ENCODE data around the gene HOXC4. TPM values are rescaled to one million over a fixed set of nuclear protein-coding genes. Genes with fewer than 3 reads are reported as not detected.

HOXC4 gene
- total RNA-seq, 2 donors from 2014 or later: 1.00 to 1.1 TPM

DNA sequence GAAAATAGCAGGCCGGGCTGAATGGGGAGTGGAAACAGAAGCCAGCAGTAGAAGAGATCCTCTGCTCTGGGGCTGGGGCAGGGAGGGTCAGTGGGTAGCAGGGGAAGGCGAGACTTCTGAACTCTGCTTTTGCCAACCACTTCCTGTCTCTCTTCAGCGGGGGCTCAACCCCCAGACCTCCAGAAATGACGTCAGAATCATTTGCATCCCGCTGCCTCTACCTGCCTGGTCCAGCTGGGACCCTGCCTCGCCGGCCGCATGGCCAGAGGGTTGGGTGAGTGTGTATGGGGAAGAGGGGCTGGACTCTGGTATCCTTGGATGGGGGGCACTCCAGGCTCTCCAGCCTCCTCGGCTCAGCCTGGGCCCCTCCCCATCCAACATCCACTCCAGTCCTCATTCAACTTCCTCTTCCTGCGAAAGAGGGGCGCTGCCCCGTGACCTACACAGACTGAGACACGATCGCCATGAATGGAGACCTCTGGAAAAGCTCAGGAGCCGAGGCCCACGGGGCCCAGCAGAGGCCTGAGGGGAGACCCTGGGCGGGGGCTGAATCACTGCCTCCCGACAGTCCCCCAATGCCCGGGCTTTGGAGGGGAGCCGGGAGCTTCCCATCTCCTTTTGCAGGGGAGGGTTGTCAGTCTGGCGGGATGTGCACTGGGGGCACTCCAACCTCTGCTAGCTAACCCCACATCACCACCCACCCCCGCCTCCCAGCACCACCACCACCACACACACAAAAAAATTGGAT, 458 bp upstream of the HOXC4 start:
- ATAC-seq (replicated peaks in 1 of 2): peak; percentile 55 to 75
- peak in 1 of 2 donors; percentile 23 for DNase-seq
- H3K4me3 Mint-ChIP-seq: peak overlapping the region; percentile 74
- H3K4me1 Mint-ChIP-seq (ENCODE audit: low read depth): peaks cover 40% of the 10 kb centered on the region
- no peaks in the 10 kb centered on the region for H3K9me3 Mint-ChIP-seq
- H3K27ac Mint-ChIP-seq: no peak overlapping the region
- peaks cover 0 to 2% of the 10 kb centered on the region in 2 donors for H3K36me3 Mint-ChIP-seq (ENCODE audit: insufficient read depth in 2 of 2)
- H3K27me3 Mint-ChIP-seq (ENCODE audit: low read depth): peaks cover 92% of the 10 kb centered on the region

DNA sequence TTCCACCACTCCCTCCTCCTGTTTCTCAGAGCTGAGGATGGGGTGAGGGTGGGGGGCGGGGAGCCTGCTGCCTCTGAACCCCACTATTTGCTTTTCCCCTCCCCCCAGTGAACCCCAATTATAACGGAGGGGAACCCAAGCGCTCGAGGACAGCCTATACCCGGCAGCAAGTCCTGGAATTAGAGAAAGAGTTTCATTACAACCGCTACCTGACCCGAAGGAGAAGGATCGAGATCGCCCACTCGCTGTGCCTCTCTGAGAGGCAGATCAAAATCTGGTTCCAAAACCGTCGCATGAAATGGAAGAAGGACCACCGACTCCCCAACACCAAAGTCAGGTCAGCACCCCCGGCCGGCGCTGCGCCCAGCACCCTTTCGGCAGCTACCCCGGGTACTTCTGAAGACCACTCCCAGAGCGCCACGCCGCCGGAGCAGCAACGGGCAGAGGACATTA, 1.1 kb downstream of the HOXC4 start:
- H3K9me3 Mint-ChIP-seq: no peaks in the 10 kb centered on the region
- peak overlapping the region; percentile 73 to 74 for H3K4me3 Mint-ChIP-seq
- no peak for DNase-seq
- ATAC-seq (replicated peaks in 1 of 2): no peak
- H3K27ac Mint-ChIP-seq: no peak overlapping the region
- peaks cover 92% of the 10 kb centered on the region for H3K27me3 Mint-ChIP-seq (ENCODE audit: low read depth)
- peaks cover 0 to 2% of the 10 kb centered on the region in 2 donors for H3K36me3 Mint-ChIP-seq (ENCODE audit: insufficient read depth in 2 of 2)
- peaks cover 40% of the 10 kb centered on the region for H3K4me1 Mint-ChIP-seq (ENCODE audit: low read depth)

DNA sequence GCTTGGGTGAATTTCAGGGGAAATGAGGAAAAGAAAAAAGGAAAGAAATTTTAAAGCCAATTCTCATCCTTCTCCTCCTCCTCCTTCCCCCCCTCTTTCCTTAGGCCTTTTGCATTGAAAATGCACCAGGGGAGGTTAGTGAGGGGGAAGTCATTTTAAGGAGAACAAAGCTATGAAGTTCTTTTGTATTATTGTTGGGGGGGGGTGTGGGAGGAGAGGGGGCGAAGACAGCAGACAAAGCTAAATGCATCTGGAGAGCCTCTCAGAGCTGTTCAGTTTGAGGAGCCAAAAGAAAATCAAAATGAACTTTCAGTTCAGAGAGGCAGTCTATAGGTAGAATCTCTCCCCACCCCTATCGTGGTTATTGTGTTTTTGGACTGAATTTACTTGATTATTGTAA, 1.9 kb downstream of the HOXC4 start:
- Mint-ChIP-seq H3K27me3 (ENCODE audit: low read depth) (peaks cover 92% of the 10 kb centered on the region), H3K9me3 (no peaks in the 10 kb centered on the region), H3K4me3 (no peak overlapping the region), H3K36me3 (ENCODE audit: insufficient read depth in 2 of 2) (peaks cover 0 to 2% of the 10 kb centered on the region in 2 donors), H3K27ac (no peak overlapping the region), H3K4me1 (ENCODE audit: low read depth) (peaks cover 32% of the 10 kb centered on the region)
- DNase-seq: no peak
- no peak for ATAC-seq (replicated peaks in 1 of 2)

DNA sequence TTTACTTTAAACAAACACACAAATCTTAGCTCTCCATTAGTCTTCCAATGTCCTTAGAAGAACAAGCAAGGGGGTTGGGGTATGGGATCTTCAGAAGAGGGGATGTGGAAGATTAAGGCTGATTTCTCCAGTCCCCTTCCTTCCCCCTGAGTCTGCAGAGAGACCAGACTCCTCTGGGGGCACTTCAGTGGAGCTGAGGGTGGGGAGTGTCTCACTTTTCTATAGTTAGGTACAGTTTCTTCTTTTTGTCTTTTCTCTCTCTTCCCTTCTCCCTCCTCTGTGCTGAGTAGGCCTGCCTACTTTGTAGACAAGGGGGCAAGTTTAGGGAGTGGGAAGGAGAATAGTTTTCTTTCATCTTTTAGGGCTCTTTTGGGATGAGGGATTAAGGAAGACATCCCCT, 2.5 kb downstream of the HOXC4 start:
- Mint-ChIP-seq H3K27me3 (ENCODE audit: low read depth) (peaks cover 92% of the 10 kb centered on the region), H3K9me3 (no peaks in the 10 kb centered on the region), H3K4me1 (ENCODE audit: low read depth) (peaks cover 28% of the 10 kb centered on the region), H3K27ac (no peak overlapping the region), H3K4me3 (no peak overlapping the region), H3K36me3 (ENCODE audit: insufficient read depth in 2 of 2) (peaks cover 0 to 2% of the 10 kb centered on the region in 2 donors)
- DNase-seq: no peak
- ATAC-seq (replicated peaks in 1 of 2): no peak

DNA sequence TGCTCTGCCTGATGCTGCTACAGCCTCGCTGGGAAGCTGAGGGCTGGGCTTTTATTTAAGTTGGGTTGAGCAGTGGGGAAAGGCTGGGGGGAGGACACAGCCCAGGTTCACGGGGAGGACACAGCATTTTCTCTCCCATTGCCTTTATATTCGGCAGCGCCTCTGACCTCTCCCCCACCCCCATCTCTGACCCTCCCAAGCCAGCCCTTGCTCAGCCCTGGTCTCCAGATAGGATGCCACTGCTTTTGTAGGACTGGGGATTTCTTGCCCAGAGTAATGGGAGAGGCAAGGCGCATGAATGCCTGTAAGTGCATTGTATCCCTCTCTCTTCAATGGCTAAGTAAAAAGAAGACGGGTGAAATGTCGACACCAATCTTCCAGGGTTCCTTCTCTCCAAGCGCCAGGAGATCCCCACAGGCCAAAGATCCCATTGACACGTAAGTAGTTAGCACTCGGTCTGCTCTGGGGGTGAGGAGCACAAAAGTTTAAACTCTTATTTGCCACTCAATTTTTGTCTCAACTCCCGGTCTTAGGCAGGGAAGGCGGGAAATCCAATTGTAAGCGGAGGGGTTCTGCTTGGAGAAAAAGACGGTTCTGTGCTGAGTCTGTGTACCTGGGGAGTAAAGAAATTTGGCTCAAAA, 4.6 kb downstream of the HOXC4 start:
- DNase-seq (no peak), ATAC-seq (replicated peaks in 1 of 2) (no peak)
- Mint-ChIP-seq H3K9me3 (no peaks in the 10 kb centered on the region), H3K27me3 (ENCODE audit: low read depth) (peaks cover 93% of the 10 kb centered on the region), H3K36me3 (ENCODE audit: insufficient read depth in 2 of 2) (peaks cover 0 to 2% of the 10 kb centered on the region in 2 donors), H3K4me3 (no peak overlapping the region), H3K4me1 (ENCODE audit: low read depth) (peaks cover 7% of the 10 kb centered on the region), H3K27ac (no peak overlapping the region)

DNA sequence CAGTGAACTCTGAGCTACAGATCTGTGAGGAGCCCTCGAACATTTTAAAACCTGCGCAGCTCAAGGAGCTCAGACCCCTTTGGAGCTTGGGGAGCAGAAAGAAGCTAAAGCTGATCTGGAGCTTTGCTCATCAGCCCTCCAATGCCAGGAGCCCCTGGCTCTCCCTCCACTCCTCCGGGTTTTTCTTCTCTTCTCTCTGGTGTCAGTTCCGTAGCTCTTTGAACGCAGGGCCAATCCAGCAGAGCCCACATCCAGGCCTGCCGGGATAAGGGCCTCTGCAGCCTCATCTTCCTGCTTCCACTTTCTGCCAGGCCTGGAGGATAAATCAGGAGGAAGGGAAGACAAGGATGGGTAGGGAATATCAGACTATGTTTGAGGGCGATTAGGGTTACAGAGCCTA, 6.0 kb downstream of the HOXC4 start:
- H3K27ac Mint-ChIP-seq: no peak overlapping the region
- DNase-seq: no peak
- peaks cover 2% of the 10 kb centered on the region for H3K4me1 Mint-ChIP-seq (ENCODE audit: low read depth)
- H3K9me3 Mint-ChIP-seq: no peaks in the 10 kb centered on the region
- ATAC-seq (replicated peaks in 1 of 2): no peak
- no peak overlapping the region for H3K4me3 Mint-ChIP-seq
- H3K36me3 Mint-ChIP-seq (ENCODE audit: insufficient read depth in 2 of 2): no peaks in the 10 kb centered on the region
- peaks cover 88% of the 10 kb centered on the region for H3K27me3 Mint-ChIP-seq (ENCODE audit: low read depth)

DNA sequence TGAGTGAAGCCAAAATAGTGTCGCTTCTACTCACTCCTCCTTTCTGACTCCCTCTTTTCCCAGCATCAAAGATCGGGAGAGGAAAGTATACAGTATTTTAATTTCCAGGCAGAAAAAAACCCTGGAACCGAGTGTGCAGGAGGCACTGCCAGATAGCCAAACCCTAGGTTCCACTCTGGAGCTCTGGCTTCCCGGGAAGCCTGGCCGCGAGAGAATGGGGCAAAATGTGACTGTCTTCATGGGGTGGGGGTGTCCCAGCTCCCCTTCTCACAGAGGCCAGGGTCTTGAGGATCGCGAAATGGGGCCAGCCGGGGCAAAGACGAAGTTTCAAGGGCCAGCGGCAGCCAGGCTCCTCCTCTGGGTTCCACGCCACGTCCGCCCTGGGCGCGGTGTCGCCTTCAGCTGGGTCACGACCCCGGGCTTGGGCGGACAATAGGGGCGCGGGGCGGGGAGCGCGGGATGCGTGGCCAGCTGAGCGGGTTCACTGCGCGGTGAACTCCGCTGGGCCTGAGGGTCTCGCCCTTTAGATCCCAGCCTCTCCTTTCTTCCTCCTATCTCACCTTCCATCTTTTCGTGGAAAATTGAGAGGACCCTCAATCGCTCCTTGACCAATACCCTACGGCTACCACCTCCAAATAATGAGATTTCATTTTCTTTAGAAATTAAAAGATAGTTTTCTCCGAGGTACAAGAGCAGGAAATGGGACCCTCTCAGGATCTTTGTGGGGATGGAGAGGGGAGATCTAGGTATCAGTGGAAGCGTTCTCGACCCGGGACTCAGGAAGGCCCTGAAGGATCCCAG, 6.7 kb downstream of the HOXC4 start:
- DNase-seq (no peak), ATAC-seq (replicated peaks in 1 of 2) (no peak)

DNA sequence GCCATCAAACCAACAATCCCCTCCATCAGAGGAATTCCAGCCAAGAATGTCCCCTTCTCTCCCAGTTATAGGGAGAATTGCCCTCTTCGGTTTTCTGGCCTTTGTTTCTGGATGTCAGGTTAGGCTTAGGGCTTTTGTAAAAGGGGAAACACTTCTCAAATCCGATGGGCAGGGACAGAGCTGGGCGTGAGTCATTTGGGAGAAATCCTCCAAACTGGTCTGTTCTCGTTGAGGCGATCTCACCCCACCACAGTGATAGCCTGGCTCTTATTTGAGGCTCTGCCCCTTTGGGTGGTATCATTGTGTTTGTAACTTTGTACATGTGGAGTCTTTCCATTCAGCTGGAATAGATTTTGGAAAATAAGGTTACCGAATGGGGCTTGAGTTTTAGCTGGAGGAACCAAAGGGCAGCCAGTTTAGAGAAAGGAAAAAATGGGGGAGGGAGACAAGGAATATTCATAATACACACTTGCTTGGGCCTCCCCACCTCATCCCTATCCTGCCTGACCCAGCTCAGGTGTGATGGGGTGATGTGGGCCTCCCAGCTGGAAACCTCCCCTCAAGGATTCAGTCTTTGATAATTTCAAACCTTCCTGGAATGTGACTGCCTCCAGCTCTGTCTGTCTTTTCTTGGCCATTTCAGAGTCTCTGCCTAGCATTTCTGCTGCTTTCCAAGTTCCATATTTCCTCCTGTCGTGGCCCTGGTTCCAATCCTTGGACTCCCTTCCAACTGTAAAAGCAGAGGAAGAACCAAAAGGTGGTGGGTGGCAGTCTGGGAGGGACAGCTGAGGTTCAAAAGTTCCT, 7.5 kb downstream of the HOXC4 start:
- ATAC-seq (replicated peaks in 1 of 2) (no peak), DNase-seq (no peak)
- peaks cover 79% of the 10 kb centered on the region for H3K27me3 Mint-ChIP-seq (ENCODE audit: low read depth)
- H3K27ac Mint-ChIP-seq: no peak overlapping the region
- H3K4me3 Mint-ChIP-seq: no peak overlapping the region
- no peaks in the 10 kb centered on the region for H3K36me3 Mint-ChIP-seq (ENCODE audit: insufficient read depth in 2 of 2)
- no peaks in the 10 kb centered on the region for H3K4me1 Mint-ChIP-seq (ENCODE audit: low read depth)
- no peaks in the 10 kb centered on the region for H3K9me3 Mint-ChIP-seq

More for the DNA sequence above, 6.7 kb downstream of the HOXC4 start:
- H3K9me3 Mint-ChIP-seq: no peaks in the 10 kb centered on the region
- H3K4me3 Mint-ChIP-seq: no peak overlapping the region
- H3K4me1 Mint-ChIP-seq (ENCODE audit: low read depth): no peaks in the 10 kb centered on the region
- no peaks in the 10 kb centered on the region for H3K36me3 Mint-ChIP-seq (ENCODE audit: insufficient read depth in 2 of 2)
- peaks cover 81% of the 10 kb centered on the region for H3K27me3 Mint-ChIP-seq (ENCODE audit: low read depth)
- no peak overlapping the region for H3K27ac Mint-ChIP-seq

DNA sequence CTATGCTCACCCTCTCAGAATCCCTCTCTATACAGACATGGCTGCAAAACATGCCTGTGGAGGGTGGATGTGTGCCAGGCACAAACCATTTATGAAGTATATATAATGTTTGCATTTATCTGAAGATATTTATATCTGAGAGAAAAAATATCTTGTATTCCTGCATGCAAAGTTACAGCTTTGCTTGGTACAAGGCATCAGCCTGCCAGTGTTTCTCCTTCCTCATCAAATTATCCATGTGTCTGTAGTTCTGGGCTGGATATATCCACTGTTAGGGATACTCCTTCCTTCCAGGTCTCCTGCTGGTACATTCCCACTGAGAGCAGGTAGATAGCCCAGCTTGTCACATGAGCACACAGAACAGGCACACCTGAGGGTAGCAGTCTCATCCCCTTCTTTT, 12.0 kb downstream of the HOXC4 start:
- Mint-ChIP-seq H3K36me3 (ENCODE audit: insufficient read depth in 2 of 2) (no peaks in the 10 kb centered on the region), H3K9me3 (no peaks in the 10 kb centered on the region), H3K4me1 (ENCODE audit: low read depth) (no peaks in the 10 kb centered on the region), H3K4me3 (no peak overlapping the region), H3K27ac (no peak overlapping the region), H3K27me3 (ENCODE audit: low read depth) (peaks cover 44% of the 10 kb centered on the region)
- DNase-seq (no peak), ATAC-seq (replicated peaks in 1 of 2) (no peak)

DNA sequence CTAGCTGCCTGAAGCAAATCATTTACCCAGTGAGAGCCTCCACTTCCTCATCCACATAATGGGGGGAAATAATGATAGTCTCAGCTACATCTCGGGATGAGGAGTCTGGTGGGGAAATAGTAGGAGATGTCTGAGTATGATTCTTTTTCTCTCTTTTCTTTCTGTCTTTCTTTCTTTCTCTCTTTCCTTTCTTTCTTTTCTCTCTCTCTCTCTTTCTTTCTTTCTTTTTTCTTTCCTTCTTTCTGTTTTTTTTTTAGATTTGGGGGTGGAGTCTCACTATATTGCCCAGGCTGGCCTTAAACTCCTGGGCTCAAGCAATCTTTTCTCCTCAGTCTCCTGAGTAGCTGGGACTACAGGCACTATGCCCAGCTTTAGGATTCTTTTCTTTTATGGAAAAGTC, 12.8 kb downstream of the HOXC4 start:
- Mint-ChIP-seq H3K4me3 (no peak overlapping the region), H3K27me3 (ENCODE audit: low read depth) (peaks cover 37% of the 10 kb centered on the region), H3K27ac (peak overlapping the region; percentile 63), H3K9me3 (no peaks in the 10 kb centered on the region), H3K36me3 (ENCODE audit: insufficient read depth in 2 of 2) (no peaks in the 10 kb centered on the region), H3K4me1 (ENCODE audit: low read depth) (no peaks in the 10 kb centered on the region)
- ATAC-seq (replicated peaks in 1 of 2) (no peak), DNase-seq (no peak)

DNA sequence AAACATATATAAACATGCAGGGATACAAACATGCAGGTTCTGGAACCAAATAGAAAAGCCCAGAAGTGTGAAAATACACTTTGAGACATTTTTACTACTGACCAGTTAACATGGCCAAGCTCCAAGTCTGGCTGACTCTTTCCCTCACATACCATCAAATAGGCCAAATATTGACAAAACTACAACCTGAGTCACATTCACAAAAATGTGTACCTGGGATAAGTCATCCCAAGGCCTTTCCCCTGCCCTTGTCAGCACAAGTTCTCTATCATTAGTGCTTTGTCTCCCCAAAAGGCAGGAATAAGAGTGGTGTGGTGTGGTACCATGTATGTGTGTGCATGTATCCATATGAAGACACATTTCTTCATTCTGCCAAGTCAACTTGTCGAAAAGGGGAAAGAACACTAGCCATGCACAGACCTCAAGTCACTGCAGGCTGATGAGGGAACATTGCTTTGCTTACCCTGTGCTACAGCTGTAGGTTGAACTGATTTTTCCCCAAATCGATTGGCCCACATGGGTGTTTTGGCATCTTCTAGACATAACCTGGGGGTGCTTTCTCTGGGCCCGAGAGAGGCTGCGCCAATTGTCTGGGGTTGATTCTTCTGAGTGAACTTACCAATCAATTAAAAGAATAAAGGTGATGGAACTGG, 14.9 kb downstream of the HOXC4 start:
- H3K4me3 Mint-ChIP-seq: no peak overlapping the region
- peaks cover 15% of the 10 kb centered on the region for H3K27me3 Mint-ChIP-seq (ENCODE audit: low read depth)
- H3K4me1 Mint-ChIP-seq (ENCODE audit: low read depth): no peaks in the 10 kb centered on the region
- DNase-seq (no peak), ATAC-seq (replicated peaks in 1 of 2) (no peak)
- H3K36me3 Mint-ChIP-seq (ENCODE audit: insufficient read depth in 2 of 2): no peaks in the 10 kb centered on the region
- no peak overlapping the region for H3K27ac Mint-ChIP-seq
- H3K9me3 Mint-ChIP-seq: no peaks in the 10 kb centered on the region

DNA sequence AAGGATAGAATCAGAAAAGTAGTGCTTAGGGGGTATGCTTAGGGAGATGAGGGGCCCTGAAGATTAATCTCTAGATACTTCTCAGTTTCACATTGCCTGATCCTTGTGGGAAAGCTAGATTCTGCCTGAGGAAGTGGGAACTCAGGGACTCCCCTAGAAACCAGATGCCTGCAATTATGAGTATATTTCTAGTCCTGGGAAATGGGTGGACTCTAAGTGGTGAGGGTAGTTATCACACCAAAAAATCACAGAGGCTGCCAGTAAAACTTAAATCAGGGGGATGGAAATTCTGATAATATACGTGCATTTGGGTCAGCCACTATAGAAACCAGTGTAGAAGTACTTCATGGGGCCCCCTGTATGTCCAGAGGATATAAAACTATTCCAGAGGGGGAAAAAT, 18.3 kb downstream of the HOXC4 start:
- H3K27ac Mint-ChIP-seq: no peak overlapping the region
- no peak overlapping the region for H3K4me3 Mint-ChIP-seq
- H3K36me3 Mint-ChIP-seq (ENCODE audit: insufficient read depth in 2 of 2): no peaks in the 10 kb centered on the region
- no peaks in the 10 kb centered on the region for H3K9me3 Mint-ChIP-seq
- H3K27me3 Mint-ChIP-seq (ENCODE audit: low read depth): no peaks in the 10 kb centered on the region
- no peaks in the 10 kb centered on the region for H3K4me1 Mint-ChIP-seq (ENCODE audit: low read depth)
- ATAC-seq (replicated peaks in 1 of 2) (no peak), DNase-seq (no peak)
